GM12801 (cell line): ENCODE results near the gene BTBD9.

Source experiments
- CTCF ChIP-seq: IDR thresholded peaks from one replicate; pipeline ENCODE4 v1.5.1; 2011; ENCODE audit warnings: control low read depth; ENCODE audit not compliant: insufficient read length; ENCODE audit errors: extremely low read depth

The BTBD9 gene

GRCh38 chr6:38302838-38303237 lies 336.9 kb downstream of the BTBD9 start:
- TF ChIP-seq CTCF, result no peak

- no peak for TF ChIP-seq CTCF
Observed at GRCh38 chr6:38302081-38302480, 337.6 kb downstream of the BTBD9 start.

GRCh38 chr6:38290133-38290799 lies 349.5 kb downstream of the BTBD9 start:
- no peak for TF ChIP-seq CTCF

GRCh38 chr6:38287487-38287886 lies 352.2 kb downstream of the BTBD9 start:
- no peak for TF ChIP-seq CTCF

GRCh38 chr6:38284802-38285394 lies 354.8 kb downstream of the BTBD9 start:
- no peak for TF ChIP-seq CTCF

GRCh38 chr6:38283734-38284362 lies 355.9 kb downstream of the BTBD9 start:
- no peak for TF ChIP-seq CTCF

GRCh38 chr6:38282911-38283310 lies 356.8 kb downstream of the BTBD9 start:
- no peak for TF ChIP-seq CTCF
